BE2C (cell line): ENCODE measurements around the gene CASKIN1.

Experiments
- DNase-seq: peaks from one replicate; pipeline ENCODE4 v3.0.0-alpha.2; 2020
- H3K27me3 ChIP-seq: fragments of 250-450 bp; sonication (Bioruptor Pico); 2 replicates; pipeline ENCODE4 v1.5.1; 2020; ENCODE audit warnings: mild to moderate bottlenecking
- H3K36me3 ChIP-seq: fragments of 250-450 bp; sonication (Bioruptor Pico); 2 replicates; pipeline ENCODE4 v1.5.1; 2020; ENCODE audit warnings: mild to moderate bottlenecking
- H3K4me1 ChIP-seq: fragments of 250-450 bp; sonication (Bioruptor Pico); 2 replicates; pipeline ENCODE4 v1.5.1; 2020
- H3K4me3 ChIP-seq: 2 replicates; pipeline ENCODE4 v1.5.1; 2011; ENCODE audit warnings: low read depth, low read length
- H3K9me3 ChIP-seq: fragments of 250-450 bp; sonication (Bioruptor Pico); 2 replicates; pipeline ENCODE4 v1.5.1; 2020
- TF ChIP-seq, protein P1 (sequence below): IDR thresholded peaks from 2 replicates; pipeline ENCODE4 v1.5.1; 2012; ENCODE audit warnings: mild to moderate bottlenecking, low read depth, low read length

Gene CASKIN1

DNA sequence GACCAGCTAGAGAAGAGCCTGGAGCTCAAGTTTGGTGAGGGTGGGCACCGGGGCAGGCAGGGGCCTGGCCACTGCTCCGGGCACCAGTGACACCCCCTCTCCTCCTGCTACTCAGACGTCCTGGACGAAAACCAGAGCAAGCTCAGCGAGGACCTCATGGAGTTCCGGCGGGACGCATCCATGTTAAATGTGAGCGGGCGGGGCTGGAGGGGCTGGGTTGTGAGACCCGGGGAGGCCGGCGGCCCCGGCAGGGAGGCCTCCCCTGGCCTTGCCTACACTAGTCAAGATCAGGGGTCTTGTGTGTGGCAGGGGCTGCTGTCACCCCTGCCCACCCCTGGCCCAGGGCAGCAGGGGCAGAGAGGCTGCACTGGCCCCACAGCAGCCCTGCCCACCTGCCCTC, 23.0 kb downstream of the CASKIN1 start:
- H3K36me3 ChIP-seq = peaks cover 69% of the 10 kb centered on the region
- DNase-seq = no peak
- no peaks in the 10 kb centered on the region for H3K9me3 ChIP-seq
- TF ChIP-seq, protein P1, sequence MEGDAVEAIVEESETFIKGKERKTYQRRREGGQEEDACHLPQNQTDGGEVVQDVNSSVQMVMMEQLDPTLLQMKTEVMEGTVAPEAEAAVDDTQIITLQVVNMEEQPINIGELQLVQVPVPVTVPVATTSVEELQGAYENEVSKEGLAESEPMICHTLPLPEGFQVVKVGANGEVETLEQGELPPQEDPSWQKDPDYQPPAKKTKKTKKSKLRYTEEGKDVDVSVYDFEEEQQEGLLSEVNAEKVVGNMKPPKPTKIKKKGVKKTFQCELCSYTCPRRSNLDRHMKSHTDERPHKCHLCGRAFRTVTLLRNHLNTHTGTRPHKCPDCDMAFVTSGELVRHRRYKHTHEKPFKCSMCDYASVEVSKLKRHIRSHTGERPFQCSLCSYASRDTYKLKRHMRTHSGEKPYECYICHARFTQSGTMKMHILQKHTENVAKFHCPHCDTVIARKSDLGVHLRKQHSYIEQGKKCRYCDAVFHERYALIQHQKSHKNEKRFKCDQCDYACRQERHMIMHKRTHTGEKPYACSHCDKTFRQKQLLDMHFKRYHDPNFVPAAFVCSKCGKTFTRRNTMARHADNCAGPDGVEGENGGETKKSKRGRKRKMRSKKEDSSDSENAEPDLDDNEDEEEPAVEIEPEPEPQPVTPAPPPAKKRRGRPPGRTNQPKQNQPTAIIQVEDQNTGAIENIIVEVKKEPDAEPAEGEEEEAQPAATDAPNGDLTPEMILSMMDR = no peak
- no peaks in the 10 kb centered on the region for H3K4me1 ChIP-seq
- H3K4me3 ChIP-seq = no peak overlapping the region
- no peaks in the 10 kb centered on the region for H3K27me3 ChIP-seq

DNA sequence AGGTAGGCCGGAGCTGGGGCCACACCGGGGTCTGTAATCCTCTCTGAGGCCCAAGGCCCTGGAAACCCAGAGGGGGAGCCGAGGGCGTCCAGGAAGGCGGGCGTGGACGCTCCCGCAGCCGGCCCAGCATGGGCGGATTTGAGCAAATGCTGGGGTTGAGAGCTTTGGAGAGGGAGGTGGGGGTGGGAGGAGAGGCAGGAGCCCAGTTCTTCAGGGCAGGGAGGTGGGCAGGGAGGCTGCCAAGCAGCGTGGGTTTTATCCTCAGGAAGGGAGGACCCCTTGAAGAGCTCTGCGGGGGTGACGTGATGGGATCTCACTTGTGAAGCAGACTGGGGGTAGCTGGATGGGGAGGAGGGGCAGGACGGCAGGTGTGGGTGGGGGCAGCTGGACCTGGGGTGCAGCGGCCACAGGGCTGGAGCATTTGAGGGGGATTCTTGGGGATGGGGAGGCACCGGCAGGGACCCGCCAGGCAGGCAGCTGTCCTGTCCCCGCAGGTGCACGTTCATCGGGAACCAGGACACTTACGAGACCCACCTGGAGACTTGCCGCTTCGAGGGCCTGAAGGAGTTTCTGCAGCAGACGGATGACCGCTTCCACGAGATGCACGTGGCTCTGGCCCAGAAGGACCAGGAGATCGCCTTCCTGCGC, 23.6 kb downstream of the CASKIN1 start:
- DNase-seq = no peak
- Histone ChIP-seq H3K4me3 (no peak overlapping the region), H3K27me3 (no peaks in the 10 kb centered on the region), H3K36me3 (peaks cover 69% of the 10 kb centered on the region), H3K4me1 (no peaks in the 10 kb centered on the region), H3K9me3 (no peaks in the 10 kb centered on the region)
- TF ChIP-seq, protein P1 = no peak

DNA sequence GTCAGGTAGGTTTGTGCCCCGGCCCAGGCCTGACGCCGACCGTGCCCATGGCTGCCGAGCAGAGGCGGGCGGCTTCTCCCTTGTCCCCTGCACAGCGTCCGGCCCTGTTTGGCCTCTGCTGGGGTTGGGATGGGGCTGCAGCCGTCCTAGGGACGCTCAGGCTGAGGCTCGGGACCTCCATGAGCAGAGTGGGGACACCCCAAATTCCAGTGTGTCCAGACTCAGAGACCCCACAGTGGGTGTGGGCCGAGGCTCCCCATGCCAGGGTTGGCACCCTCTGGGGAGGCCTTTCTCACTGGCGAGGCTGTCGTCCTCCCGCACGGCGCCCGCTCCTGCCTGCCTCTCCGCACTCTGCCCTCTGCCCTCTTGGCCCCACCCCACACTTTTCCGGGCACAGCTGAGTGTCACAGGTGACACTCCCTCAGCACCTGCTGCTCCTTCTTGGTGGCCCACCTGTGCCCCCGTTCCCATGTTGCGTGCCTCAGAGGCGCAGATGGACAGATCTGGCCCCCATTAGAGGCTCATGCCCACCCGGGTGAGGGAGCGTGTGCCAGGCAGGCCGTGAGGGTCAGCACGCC, 24.7 kb downstream of the CASKIN1 start:
- Histone ChIP-seq H3K9me3 (no peaks in the 10 kb centered on the region), H3K36me3 (peaks cover 70% of the 10 kb centered on the region), H3K4me1 (no peaks in the 10 kb centered on the region), H3K27me3 (no peaks in the 10 kb centered on the region), H3K4me3 (no peak overlapping the region)
- DNase-seq = no peak
- TF ChIP-seq, protein P1 = no peak

DNA sequence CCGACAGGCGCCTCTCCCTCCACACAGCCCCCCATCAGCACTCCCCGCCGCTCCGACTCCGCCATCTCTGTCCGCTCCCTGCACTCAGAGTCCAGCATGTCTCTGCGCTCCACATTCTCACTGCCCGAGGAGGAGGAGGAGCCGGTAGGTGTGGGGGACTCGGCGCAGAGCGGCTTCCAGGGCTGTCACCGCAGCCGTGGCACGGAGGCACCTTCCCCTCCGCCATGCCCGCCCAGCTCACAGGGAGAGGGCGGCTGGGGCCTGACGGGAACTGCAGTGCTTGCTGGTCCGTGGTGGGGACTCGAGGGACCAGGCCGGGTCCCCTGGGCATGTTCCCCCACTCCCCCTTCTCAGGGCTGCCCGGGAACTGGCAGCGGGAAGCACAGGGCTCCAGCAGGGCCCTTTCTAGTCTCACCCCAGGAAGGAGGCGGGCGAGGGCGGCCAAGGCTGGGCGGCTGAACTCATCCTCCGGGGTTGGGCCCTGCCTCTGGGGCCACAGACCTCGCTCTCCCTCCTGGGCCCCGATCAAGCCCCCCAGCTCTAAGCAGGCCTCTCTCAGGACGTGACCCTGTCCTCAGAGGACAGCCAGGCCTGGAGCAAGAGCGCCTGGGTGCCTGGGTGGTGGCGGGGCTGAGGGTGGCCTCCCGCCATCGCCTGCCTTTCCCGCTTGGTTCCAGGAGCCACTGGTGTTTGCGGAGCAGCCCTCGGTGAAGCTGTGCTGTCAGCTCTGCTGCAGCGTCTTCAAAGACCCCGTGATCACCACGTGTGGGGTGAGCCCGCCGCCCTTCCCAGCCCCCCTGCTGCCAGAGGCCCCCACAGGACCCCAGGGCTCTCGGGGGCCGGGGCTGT, 25.6 kb downstream of the CASKIN1 start:
- Histone ChIP-seq H3K4me1 (no peaks in the 10 kb centered on the region), H3K9me3 (no peaks in the 10 kb centered on the region), H3K36me3 (peaks cover 71% of the 10 kb centered on the region), H3K4me3 (no peak overlapping the region), H3K27me3 (no peaks in the 10 kb centered on the region)
- no peak for DNase-seq
- TF ChIP-seq, protein P1 = no peak

DNA sequence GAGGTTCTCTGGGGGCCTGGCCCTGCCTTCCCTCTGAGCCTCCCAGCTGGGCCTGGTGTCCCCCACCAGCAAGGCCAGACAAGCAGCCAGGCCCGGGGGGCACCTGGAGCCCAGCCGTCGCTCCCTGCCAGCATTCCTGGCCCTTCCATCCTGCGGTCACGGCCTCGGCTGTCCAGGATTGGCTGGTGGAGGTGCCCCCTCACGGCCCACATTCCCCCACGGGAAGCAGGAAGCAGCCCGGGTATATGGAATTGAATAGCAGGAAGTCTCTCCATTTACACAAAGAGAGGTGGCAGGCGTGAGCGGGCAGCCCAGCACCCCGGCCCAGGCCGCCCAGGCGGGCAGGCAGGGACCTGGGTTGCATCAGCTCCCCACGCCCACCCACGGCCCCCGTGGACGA, 26.3 kb downstream of the CASKIN1 start:
- Histone ChIP-seq H3K9me3 (no peaks in the 10 kb centered on the region), H3K4me1 (no peaks in the 10 kb centered on the region), H3K27me3 (no peaks in the 10 kb centered on the region), H3K36me3 (peaks cover 65% of the 10 kb centered on the region), H3K4me3 (no peak overlapping the region)
- no peak for DNase-seq
- TF ChIP-seq, protein P1 = no peak

DNA sequence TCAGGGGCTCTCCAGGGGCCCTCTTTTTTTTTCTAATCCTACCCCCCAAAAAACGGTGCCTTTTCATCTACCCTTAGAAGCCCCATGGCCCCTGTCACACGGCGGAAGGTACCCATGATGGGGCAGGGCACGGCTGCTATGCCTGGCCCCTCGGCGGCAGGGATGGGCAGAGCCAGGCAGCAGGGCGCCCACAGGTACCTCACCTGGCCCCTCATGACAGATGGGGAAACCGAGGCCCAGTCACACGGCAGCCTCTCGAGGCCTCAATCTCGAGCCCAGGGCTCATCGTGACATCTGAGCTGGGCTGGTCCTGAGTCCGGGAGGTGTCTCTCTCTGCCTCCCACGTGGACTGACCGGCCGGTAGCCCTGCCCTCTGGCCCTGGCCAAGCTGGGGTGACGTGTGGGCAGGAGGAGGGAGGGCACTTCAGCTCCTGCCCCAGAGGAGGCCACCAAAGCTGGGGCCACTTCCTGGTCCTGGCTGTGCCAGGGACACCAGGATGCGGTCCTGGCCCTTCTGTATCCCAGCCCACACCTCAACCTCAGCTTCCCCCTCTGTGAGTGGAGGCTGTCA, 29.3 kb downstream of the CASKIN1 start:
- Histone ChIP-seq H3K4me1 (no peaks in the 10 kb centered on the region), H3K4me3 (no peak overlapping the region), H3K9me3 (no peaks in the 10 kb centered on the region), H3K27me3 (no peaks in the 10 kb centered on the region), H3K36me3 (peaks cover 57% of the 10 kb centered on the region)
- TF ChIP-seq, protein P1 = no peak
- DNase-seq = no peak
